H1 (cell line): ENCODE measurements around the gene CD79A. TPM values are rescaled to one million over a fixed set of nuclear protein-coding genes. Genes with fewer than 3 reads are reported as not detected.
A peak's percentile ranks its signal among the peaks of the same experiment; 100 is the strongest.

ENCODE experiments used
- BCL11A ChIP-seq, 2 experiments: IDR thresholded peaks; one replicate each; pipeline ENCODE4 v1.6.1; 2011; ENCODE audit warnings: low read depth in 2 of 2, low read length in 2 of 2, mild to moderate bottlenecking in 2 of 2
- CREB1 ChIP-seq: IDR thresholded peaks from 2 replicates; pipeline ENCODE4 v1.6.1; 2012; ENCODE audit warnings: inconsistent platforms
- CTBP2 ChIP-seq: IDR thresholded peaks from 2 replicates; pipeline ENCODE4 v1.7.0; 2011; ENCODE audit warnings: borderline replicate concordance, mild to moderate bottlenecking, moderate library complexity, mixed read lengths, low read length; ENCODE audit not compliant: insufficient read depth, insufficient read length
- FOSL1 ChIP-seq: IDR thresholded peaks from 2 replicates; pipeline ENCODE4 v1.6.1; 2011; ENCODE audit warnings: mild to moderate bottlenecking, low read depth, low read length, moderate library complexity; ENCODE audit not compliant: insufficient read depth
- KDM5A ChIP-seq: fragments of 200-600 bp; IDR thresholded peaks from 2 replicates; pipeline ENCODE4 v1.7.1; 2012; ENCODE audit warnings: mild to moderate bottlenecking, low read length, inconsistent platforms, mixed read lengths
- MAFK ChIP-seq: IDR thresholded peaks from 2 replicates; pipeline ENCODE4 v1.6.1; 2012; ENCODE audit warnings: low read depth, mild to moderate bottlenecking, improper control_type of control experiment, low read length
- POLR2AphosphoS5 ChIP-seq: IDR thresholded peaks from 2 replicates; pipeline ENCODE4 v1.6.1; 2011; ENCODE audit warnings: low read depth, low read length
- SP1 ChIP-seq: IDR thresholded peaks from 2 replicates; pipeline ENCODE4 v1.6.1; 2011; ENCODE audit warnings: low read depth, low read length
- TBP ChIP-seq: IDR thresholded peaks from 2 replicates; pipeline ENCODE4 v1.6.1; 2011; ENCODE audit warnings: low read depth, low read length, improper control_type of control experiment
- polyA plus RNA-seq, 7 experiments: library from polyadenylated mRNA; depleted of rRNA in 3 of 7; stranded (reverse) in 5 of 7; unstranded in 2 of 7; fragments of >200 nt in 5 of 7; fragments of 200-250 nt in 2 of 7; gene quantifications; 1 replicate in 5 of 7; 2 replicates in 1 of 7; 4 replicates in 1 of 7; pipeline versions ENCODE4 v1.2.1 to v1.2.3, GENCODE V29; 2011 to 2013; ENCODE audit warnings: missing spikeins in 2 of 7, mixed read lengths in 2 of 7
- total RNA-seq: library from RNA; stranded (reverse); fragmentation: NEBNext Ultra II Directional; extraction: Animal tissue kit (Norgen Biotek cat#: 25700); gene quantifications from 2 replicates; pipeline ENCODE4 v1.2.1, GENCODE V29; 2021
- TF ChIP-seq, protein P1 (sequence below): fragments of 300-600 bp; sonication (generic); IDR thresholded peaks from 2 replicates; pipeline ENCODE4 v1.7.1; 2012; ENCODE audit warnings: low read length, moderate library complexity, mild to moderate bottlenecking, inconsistent platforms; ENCODE audit not compliant: insufficient replicate concordance

Gene CD79A
- total and polyA plus RNA-seq, 2 of the 8 experiments (the other 6 are each of a cell fraction or from before 2014, with no cell fraction given): 0.54 to 0.77 TPM

DNA sequence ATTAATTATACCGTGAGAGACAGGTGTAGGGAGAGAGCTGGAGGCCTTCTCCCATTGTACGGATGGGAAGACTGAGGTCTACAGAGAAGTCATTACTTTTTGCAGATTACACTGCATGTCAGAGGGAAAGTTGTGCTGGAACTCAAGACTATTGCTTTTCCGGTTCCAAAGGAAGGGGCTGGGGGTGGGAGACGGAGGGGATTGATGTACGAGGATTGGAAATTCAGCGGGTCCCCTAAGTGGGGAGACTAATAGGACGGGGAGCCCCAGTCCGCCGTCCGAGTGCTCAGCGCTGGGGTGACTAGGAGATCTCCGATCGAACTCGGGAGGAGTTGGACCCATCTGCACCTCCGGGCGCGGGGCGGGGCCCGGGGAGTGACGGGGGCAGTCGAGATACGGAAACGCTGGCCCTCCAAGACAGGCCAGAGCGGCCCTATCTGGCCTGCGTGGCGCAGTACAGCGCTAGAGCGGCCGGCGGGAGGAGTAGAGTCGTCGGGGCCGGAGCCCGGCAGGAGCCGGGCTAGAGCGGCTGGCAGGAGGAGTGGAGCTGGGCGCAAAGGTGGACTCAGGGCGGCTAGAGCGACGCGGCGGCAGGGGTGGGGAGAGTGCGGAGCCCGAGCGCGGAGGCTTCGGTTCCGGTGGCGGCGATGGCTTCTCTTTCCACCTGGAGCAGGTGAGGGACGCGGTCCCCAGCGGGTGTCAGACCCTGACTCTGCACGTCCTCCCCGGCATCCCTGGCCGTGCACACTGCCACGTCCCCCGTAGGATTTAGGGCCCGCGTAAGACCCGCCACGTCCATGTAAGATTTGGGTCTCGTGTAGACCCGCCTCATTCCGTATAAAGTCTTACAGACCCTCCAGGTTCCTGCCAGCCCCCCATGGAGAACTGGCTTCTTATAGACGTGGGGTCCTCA is 7.0 kb downstream of the CD79A start (continued):
- no peak for TF ChIP-seq FOSL1
- TF ChIP-seq CREB1: peak; percentile 57; the same call in 1 of the 2 replicates
- peak; percentile 40; the same call in 1 of the 2 replicates for TF ChIP-seq POLR2AphosphoS5
- peak; percentile 71; the same call in 1 of the 2 replicates for TF ChIP-seq SP1
- no peak for TF ChIP-seq KDM5A
- no peak for TF ChIP-seq CTBP2
- TF ChIP-seq, protein P1, sequence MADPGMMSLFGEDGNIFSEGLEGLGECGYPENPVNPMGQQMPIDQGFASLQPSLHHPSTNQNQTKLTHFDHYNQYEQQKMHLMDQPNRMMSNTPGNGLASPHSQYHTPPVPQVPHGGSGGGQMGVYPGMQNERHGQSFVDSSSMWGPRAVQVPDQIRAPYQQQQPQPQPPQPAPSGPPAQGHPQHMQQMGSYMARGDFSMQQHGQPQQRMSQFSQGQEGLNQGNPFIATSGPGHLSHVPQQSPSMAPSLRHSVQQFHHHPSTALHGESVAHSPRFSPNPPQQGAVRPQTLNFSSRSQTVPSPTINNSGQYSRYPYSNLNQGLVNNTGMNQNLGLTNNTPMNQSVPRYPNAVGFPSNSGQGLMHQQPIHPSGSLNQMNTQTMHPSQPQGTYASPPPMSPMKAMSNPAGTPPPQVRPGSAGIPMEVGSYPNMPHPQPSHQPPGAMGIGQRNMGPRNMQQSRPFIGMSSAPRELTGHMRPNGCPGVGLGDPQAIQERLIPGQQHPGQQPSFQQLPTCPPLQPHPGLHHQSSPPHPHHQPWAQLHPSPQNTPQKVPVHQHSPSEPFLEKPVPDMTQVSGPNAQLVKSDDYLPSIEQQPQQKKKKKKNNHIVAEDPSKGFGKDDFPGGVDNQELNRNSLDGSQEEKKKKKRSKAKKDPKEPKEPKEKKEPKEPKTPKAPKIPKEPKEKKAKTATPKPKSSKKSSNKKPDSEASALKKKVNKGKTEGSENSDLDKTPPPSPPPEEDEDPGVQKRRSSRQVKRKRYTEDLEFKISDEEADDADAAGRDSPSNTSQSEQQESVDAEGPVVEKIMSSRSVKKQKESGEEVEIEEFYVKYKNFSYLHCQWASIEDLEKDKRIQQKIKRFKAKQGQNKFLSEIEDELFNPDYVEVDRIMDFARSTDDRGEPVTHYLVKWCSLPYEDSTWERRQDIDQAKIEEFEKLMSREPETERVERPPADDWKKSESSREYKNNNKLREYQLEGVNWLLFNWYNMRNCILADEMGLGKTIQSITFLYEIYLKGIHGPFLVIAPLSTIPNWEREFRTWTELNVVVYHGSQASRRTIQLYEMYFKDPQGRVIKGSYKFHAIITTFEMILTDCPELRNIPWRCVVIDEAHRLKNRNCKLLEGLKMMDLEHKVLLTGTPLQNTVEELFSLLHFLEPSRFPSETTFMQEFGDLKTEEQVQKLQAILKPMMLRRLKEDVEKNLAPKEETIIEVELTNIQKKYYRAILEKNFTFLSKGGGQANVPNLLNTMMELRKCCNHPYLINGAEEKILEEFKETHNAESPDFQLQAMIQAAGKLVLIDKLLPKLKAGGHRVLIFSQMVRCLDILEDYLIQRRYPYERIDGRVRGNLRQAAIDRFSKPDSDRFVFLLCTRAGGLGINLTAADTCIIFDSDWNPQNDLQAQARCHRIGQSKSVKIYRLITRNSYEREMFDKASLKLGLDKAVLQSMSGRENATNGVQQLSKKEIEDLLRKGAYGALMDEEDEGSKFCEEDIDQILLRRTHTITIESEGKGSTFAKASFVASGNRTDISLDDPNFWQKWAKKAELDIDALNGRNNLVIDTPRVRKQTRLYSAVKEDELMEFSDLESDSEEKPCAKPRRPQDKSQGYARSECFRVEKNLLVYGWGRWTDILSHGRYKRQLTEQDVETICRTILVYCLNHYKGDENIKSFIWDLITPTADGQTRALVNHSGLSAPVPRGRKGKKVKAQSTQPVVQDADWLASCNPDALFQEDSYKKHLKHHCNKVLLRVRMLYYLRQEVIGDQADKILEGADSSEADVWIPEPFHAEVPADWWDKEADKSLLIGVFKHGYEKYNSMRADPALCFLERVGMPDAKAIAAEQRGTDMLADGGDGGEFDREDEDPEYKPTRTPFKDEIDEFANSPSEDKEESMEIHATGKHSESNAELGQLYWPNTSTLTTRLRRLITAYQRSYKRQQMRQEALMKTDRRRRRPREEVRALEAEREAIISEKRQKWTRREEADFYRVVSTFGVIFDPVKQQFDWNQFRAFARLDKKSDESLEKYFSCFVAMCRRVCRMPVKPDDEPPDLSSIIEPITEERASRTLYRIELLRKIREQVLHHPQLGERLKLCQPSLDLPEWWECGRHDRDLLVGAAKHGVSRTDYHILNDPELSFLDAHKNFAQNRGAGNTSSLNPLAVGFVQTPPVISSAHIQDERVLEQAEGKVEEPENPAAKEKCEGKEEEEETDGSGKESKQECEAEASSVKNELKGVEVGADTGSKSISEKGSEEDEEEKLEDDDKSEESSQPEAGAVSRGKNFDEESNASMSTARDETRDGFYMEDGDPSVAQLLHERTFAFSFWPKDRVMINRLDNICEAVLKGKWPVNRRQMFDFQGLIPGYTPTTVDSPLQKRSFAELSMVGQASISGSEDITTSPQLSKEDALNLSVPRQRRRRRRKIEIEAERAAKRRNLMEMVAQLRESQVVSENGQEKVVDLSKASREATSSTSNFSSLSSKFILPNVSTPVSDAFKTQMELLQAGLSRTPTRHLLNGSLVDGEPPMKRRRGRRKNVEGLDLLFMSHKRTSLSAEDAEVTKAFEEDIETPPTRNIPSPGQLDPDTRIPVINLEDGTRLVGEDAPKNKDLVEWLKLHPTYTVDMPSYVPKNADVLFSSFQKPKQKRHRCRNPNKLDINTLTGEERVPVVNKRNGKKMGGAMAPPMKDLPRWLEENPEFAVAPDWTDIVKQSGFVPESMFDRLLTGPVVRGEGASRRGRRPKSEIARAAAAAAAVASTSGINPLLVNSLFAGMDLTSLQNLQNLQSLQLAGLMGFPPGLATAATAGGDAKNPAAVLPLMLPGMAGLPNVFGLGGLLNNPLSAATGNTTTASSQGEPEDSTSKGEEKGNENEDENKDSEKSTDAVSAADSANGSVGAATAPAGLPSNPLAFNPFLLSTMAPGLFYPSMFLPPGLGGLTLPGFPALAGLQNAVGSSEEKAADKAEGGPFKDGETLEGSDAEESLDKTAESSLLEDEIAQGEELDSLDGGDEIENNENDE: no peak
- TF ChIP-seq TBP: peak; percentile 80
- no peak for TF ChIP-seq BCL11A (IDR thresholded peaks at IDR 0.05; ENCODE audit: low read depth in 2 of 2, low read length in 2 of 2)
- no peak for TF ChIP-seq MAFK
